ENCODE measurements around the gene DBF4. TPM values are rescaled to one million over a fixed set of nuclear protein-coding genes. Genes with fewer than 3 reads are reported as not detected.

DBF4 gene
- total and polyA plus RNA-seq, 3 donors from 2014 or later = 72.5 to 106 (median 85.5) TPM

GRCh38 chr7:87850836-87851593, 25.3 kb upstream of the DBF4 start:
- Histone ChIP-seq H3K4me1 (no peaks in the 10 kb centered on the region), H3K4me3 (no peak overlapping the region), H3K36me3 (ENCODE audit: low read depth, missing control alignments) (no peaks in the 10 kb centered on the region), H3K27me3 (no peaks in the 10 kb centered on the region), H3K9me3 (no peaks in the 10 kb centered on the region), H3K27ac (no peak overlapping the region)
- intact Hi-C loops (cut with DNase I; ENCODE audit: low total_unique reads) = no loop called here
- TF ChIP-seq POLR2A (IDR thresholded peaks at IDR 0.05) = no peak
- no peak for TF ChIP-seq CTCF (IDR thresholded peaks at IDR 0.05)
- 75 to 95% methylated on average over 1 of the region's 1 CpG for WGBS, 2 donors
- DNase-seq = no peak

GRCh38 chr7:87852306-87852705, 24.0 kb upstream of the DBF4 start:
- Histone ChIP-seq H3K27ac (no peak overlapping the region), H3K4me3 (no peak overlapping the region), H3K4me1 (no peaks in the 10 kb centered on the region), H3K36me3 (ENCODE audit: low read depth, missing control alignments) (no peaks in the 10 kb centered on the region), H3K27me3 (no peaks in the 10 kb centered on the region), H3K9me3 (no peaks in the 10 kb centered on the region)
- intact Hi-C loops (cut with DNase I; ENCODE audit: low total_unique reads) = no loop called here
- TF ChIP-seq CTCF (IDR thresholded peaks at IDR 0.05) = no peak
- TF ChIP-seq POLR2A (IDR thresholded peaks at IDR 0.05) = no peak
- WGBS, 2 donors = 94 to 95% methylated on average over 6 of the region's 6 CpGs
- no peak for DNase-seq

- H3K9me3 ChIP-seq = no peaks in the 10 kb centered on the region
- H3K27ac ChIP-seq = no peak overlapping the region
- intact Hi-C loops (cut with DNase I; ENCODE audit: low total_unique reads) = no loop called here
- no peaks in the 10 kb centered on the region for H3K4me1 ChIP-seq
- 62 to 74% methylated on average over 1 of the region's 1 CpG for WGBS, 2 donors
- H3K36me3 ChIP-seq (ENCODE audit: low read depth, missing control alignments) = no peaks in the 10 kb centered on the region
- no peak for TF ChIP-seq CTCF (IDR thresholded peaks at IDR 0.05)
- TF ChIP-seq POLR2A (IDR thresholded peaks at IDR 0.05) = no peak
- no peak overlapping the region for H3K4me3 ChIP-seq
- no peaks in the 10 kb centered on the region for H3K27me3 ChIP-seq
- no peak for DNase-seq
These were observed 22.9 kb upstream of the DBF4 start for GRCh38 chr7:87853237-87853864.

- Histone ChIP-seq H3K36me3 (ENCODE audit: low read depth, missing control alignments) (no peaks in the 10 kb centered on the region), H3K9me3 (no peaks in the 10 kb centered on the region), H3K4me1 (no peaks in the 10 kb centered on the region), H3K4me3 (no peak overlapping the region), H3K27me3 (no peaks in the 10 kb centered on the region), H3K27ac (no peak overlapping the region)
- 94 to 96% methylated on average over 3 of the region's 3 CpGs for WGBS, 2 donors
- TF ChIP-seq POLR2A (IDR thresholded peaks at IDR 0.05) (no peak), CTCF (IDR thresholded peaks at IDR 0.05) (no peak)
- intact Hi-C loops (cut with DNase I; ENCODE audit: low total_unique reads) = no loop called here
- DNase-seq = no peak
These were observed 17.7 kb upstream of the DBF4 start for GRCh38 chr7:87858417-87859100.
